ENCODE data around the gene PPP1R27. TPM values are rescaled to one million over a fixed set of nuclear protein-coding genes. Genes with fewer than 3 reads are reported as not detected.
"Not testable (repeated sequence)": the region's sequence is repeated elsewhere in the genome, so short reads cannot be mapped to it uniquely, and the experiment has no call there.

Gene PPP1R27
- total and polyA plus RNA-seq, 8 donors, result 0.58 to 2.0 TPM; not detected in 6

DNA sequence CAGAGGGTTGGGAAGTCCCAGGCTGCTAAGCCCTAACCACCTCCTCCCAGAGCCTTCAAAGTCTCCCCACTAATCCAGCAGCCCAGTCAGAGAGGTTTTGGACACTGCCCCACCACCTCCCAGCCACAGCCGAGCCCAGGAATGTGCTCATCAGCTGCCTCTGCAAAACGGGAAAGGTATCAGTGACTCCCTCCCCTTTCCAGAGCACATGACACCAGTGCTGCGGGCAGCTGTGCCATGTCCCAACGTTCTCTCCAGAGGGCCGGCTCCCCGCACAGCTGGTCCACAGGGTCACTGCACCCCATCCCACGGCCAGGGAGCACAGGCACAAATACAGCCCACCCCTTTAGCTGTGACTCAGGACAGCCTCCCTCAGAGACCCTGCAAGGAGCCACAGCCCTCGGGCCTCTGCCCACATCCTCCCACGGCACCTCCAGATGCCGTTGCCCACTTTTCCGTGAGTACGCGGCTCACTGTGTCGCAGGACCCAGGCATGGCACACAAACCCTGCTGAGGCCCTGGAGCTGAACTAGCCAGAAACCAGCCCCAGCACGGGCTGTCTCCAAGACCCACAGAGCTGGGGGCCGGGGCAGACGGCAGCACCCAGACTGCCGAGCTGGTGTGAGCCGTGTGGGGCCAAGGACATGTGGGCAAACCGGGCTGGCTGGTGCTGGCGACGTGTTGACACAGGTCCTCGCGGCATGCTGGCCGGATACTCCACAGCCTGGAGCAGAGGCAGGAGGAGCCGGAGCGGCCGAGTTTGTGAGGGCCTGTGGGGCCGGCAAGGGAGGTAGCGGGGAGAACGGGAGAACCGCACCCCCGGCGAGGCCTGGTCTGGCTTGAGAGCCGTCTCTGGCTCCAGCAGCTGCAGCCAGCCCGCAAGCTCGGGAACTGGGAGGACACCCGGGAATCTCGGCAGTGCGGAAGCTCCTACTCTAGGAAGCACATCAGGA, 6.3 kb upstream of the PPP1R27 start:
- Histone ChIP-seq H3K4me1 (peaks cover 0 to 10% (median 3%) of the 10 kb centered on the region in 4 donors), H3K36me3 (peaks cover 38 to 42% (median 38%) of the 10 kb centered on the region in 4 donors), H3K27me3 (no peaks in the 10 kb centered on the region), H3K27ac (no peak overlapping the region), H3K4me3 (no peak overlapping the region), H3K9me3 (no peaks in the 10 kb centered on the region)
- no peak for TF ChIP-seq CTCF (IDR thresholded peaks at IDR 0.05)
- no peak for TF ChIP-seq POLR2A (IDR thresholded peaks at IDR 0.05)
- no peak for TF ChIP-seq POLR2AphosphoS5 (IDR thresholded peaks at IDR 0.05)
- TF ChIP-seq EP300 (IDR thresholded peaks at IDR 0.05), result no peak
- DNase-seq, result peak in 1 of 2 donors; percentile 66
- 46 to 63% (median 55%) methylated on average over 29 to 40 of the region's 40 CpGs for WGBS, 5 donors
- intact Hi-C loops (cut with DNase I; ENCODE audit: low total_unique reads), result no loop called here

DNA sequence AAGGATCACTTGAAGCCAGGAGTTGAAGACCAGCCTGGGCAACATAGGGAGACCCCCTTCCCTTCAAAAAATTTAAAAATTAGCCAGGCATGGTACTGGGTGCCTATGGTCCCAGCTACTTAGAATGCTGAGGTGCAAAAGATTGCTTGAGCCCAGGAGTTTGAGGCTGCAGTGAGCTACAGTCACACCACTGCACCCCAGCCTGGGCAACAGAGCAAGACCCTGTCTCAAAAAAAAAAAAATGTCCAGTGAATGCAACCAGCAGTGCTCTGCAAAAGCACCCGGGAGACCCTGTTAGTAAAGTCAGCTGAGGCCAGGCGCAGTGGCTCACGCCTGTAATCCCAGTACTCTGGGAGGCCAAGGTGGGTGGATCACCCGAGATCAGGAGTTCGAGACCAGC, 5.2 kb upstream of the PPP1R27 start:
- DNase-seq; H3K4me3 ChIP-seq; H3K27ac ChIP-seq; H3K27me3 ChIP-seq; intact Hi-C loops (cut with DNase I; ENCODE audit: low total_unique reads); H3K9me3 ChIP-seq: not testable (repeated sequence)
- H3K4me1 ChIP-seq, result peaks cover 0 to 10% (median 3%) of the 10 kb centered on the region in 4 donors
- WGBS, 5 donors, result 92 to 98% (median 95%) methylated on average over 5 of the region's 5 CpGs
- H3K36me3 ChIP-seq, result peaks cover 27 to 31% (median 28%) of the 10 kb centered on the region in 4 donors

DNA sequence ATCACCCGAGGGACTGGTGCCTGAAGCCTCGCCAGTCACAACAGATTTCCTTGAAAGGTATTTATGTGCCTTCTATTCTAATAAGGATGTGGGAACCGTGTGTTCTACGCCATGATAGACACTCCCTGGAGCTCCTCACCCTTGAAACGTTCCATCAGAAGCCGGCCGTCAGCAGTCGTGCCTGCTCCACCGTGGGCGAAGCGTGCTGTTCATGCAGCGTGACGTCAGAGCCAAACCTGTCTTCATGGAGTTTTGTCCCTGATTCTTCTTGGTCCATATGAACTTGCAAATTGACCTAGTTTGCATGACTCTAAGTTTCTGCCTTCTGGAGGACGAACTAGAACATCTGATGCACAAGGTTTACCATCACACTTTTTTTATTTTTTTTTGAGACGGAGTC, 4.5 kb upstream of the PPP1R27 start:
- Histone ChIP-seq H3K36me3 (peaks cover 20 to 24% (median 20%) of the 10 kb centered on the region in 4 donors), H3K27me3 (no peaks in the 10 kb centered on the region), H3K4me1 (peaks cover 0 to 13% (median 4%) of the 10 kb centered on the region in 4 donors), H3K27ac (no peak overlapping the region), H3K9me3 (no peaks in the 10 kb centered on the region), H3K4me3 (no peak overlapping the region)
- intact Hi-C loops (cut with DNase I; ENCODE audit: low total_unique reads), result no loop called here
- 73 to 78% (median 76%) methylated on average over 11 to 15 of the region's 15 CpGs for WGBS, 5 donors
- no peak for DNase-seq
- TF ChIP-seq EP300 (IDR thresholded peaks at IDR 0.05), result no peak
- no peak for TF ChIP-seq POLR2AphosphoS5 (IDR thresholded peaks at IDR 0.05)
- no peak for TF ChIP-seq POLR2A (IDR thresholded peaks at IDR 0.05)
- no peak for TF ChIP-seq CTCF (IDR thresholded peaks at IDR 0.05)

GRCh38 chr17:81838753-81839255, 4.0 kb upstream of the PPP1R27 start:
- H3K36me3 ChIP-seq, result peaks cover 15 to 19% (median 15%) of the 10 kb centered on the region in 4 donors
- peaks cover 3 to 18% (median 9%) of the 10 kb centered on the region in 4 donors for H3K4me1 ChIP-seq
- no peaks in the 10 kb centered on the region for H3K9me3 ChIP-seq
- intact Hi-C loops (cut with DNase I; ENCODE audit: low total_unique reads), result no loop called here
- DNase-seq, result no peak
- 36 to 43% (median 41%) methylated on average over 14 to 17 of the region's 17 CpGs for WGBS, 5 donors
- no peak overlapping the region for H3K27ac ChIP-seq
- TF ChIP-seq POLR2AphosphoS5 (IDR thresholded peaks at IDR 0.05), result no peak
- TF ChIP-seq CTCF (IDR thresholded peaks at IDR 0.05), result no peak
- H3K4me3 ChIP-seq, result no peak overlapping the region
- H3K27me3 ChIP-seq, result no peaks in the 10 kb centered on the region
